ENCODE data around the gene HOXA4.
A peak's percentile ranks its signal among the peaks of the same experiment; 100 is the strongest.

The HOXA4 gene

GRCh38 chr7:27154901-27155815 is 24.6 kb upstream of the HOXA4 start:
- Histone ChIP-seq H3K9ac (ENCODE audit: low read length) (no peak overlapping the region), H3K27ac (ENCODE audit: low read length) (no peak overlapping the region), H3K79me2 (ENCODE audit: low read length) (no peaks in the 10 kb centered on the region), H2AFZ (ENCODE audit: low read length) (peak overlapping the region; percentile 34; the same call in 1 of the 2 replicates), H3K36me3 (replicated peaks; ENCODE audit: insufficient read depth, low read length) (no peaks in the 10 kb centered on the region), H3K9me2 (replicated peaks; ENCODE audit: insufficient read depth, low read length) (no peaks in the 10 kb centered on the region), H3K9me3 (replicated peaks; ENCODE audit: insufficient read depth, low read length) (no peaks in the 10 kb centered on the region), H3K4me3 (ENCODE audit: low read length) (peak overlapping the region; percentile 38; the same call in 1 of the 2 replicates), H3K27me3 (replicated peaks; ENCODE audit: insufficient read depth, low read length) (peaks cover 91% of the 10 kb centered on the region), H3K4me2 (ENCODE audit: low read depth, low read length) (peak overlapping the region; percentile 60), H4K20me1 (ENCODE audit: insufficient read depth, low read length) (no peaks in the 10 kb centered on the region), H3K4me1 (ENCODE audit: low read length) (peaks cover 9% of the 10 kb centered on the region; the same call in 1 of the 2 replicates), H3F3A (ENCODE audit: insufficient read depth, low read length) (no peaks in the 10 kb centered on the region)
- DNase-seq, result no peak
- no peak for TF ChIP-seq CTCF (IDR thresholded peaks at IDR 0.05; ENCODE audit: low read length)
- TF ChIP-seq EZH2 (optimal IDR thresholded peaks at IDR 0.05; ENCODE audit: low read depth, low read length), result peak; percentile 90

- no peaks in the 10 kb centered on the region for H3F3A ChIP-seq (ENCODE audit: insufficient read depth, low read length)
- no peak overlapping the region for H3K9ac ChIP-seq (ENCODE audit: low read length)
- H3K27ac ChIP-seq (ENCODE audit: low read length), result no peak overlapping the region
- no peak for TF ChIP-seq EZH2phosphoT487 (IDR thresholded peaks at IDR 0.05; ENCODE audit: low read length)
- no peak for TF ChIP-seq CTCF (IDR thresholded peaks at IDR 0.05; ENCODE audit: low read length)
- no peak for TF ChIP-seq EZH2 (optimal IDR thresholded peaks at IDR 0.05; ENCODE audit: low read depth, low read length)
- H3K4me3 ChIP-seq (ENCODE audit: low read length), result no peak overlapping the region
- H3K9me3 ChIP-seq (replicated peaks; ENCODE audit: insufficient read depth, low read length), result no peaks in the 10 kb centered on the region
- no peak for DNase-seq
- no peaks in the 10 kb centered on the region for H3K9me2 ChIP-seq (replicated peaks; ENCODE audit: insufficient read depth, low read length)
- H3K27me3 ChIP-seq (replicated peaks; ENCODE audit: insufficient read depth, low read length), result peaks cover 87% of the 10 kb centered on the region
- H3K79me2 ChIP-seq (ENCODE audit: low read length), result no peaks in the 10 kb centered on the region
- peak overlapping the region; percentile 60; the same call in 1 of the 2 replicates for H3K4me2 ChIP-seq (ENCODE audit: low read depth, low read length)
- no peak overlapping the region for H2AFZ ChIP-seq (ENCODE audit: low read length)
- H3K36me3 ChIP-seq (replicated peaks; ENCODE audit: insufficient read depth, low read length), result no peaks in the 10 kb centered on the region
- H4K20me1 ChIP-seq (ENCODE audit: insufficient read depth, low read length), result no peaks in the 10 kb centered on the region
- H3K4me1 ChIP-seq (ENCODE audit: low read length), result peaks cover 7% of the 10 kb centered on the region; the same call in 1 of the 2 replicates
Measured at GRCh38 chr7:27154369-27154768, 23.8 kb upstream of the HOXA4 start.

GRCh38 chr7:27153526-27153925 is 23.0 kb upstream of the HOXA4 start:
- no peaks in the 10 kb centered on the region for H3F3A ChIP-seq (ENCODE audit: insufficient read depth, low read length)
- H3K79me2 ChIP-seq (ENCODE audit: low read length), result no peaks in the 10 kb centered on the region
- H3K27me3 ChIP-seq (replicated peaks; ENCODE audit: insufficient read depth, low read length), result peaks cover 87% of the 10 kb centered on the region
- H3K9ac ChIP-seq (ENCODE audit: low read length), result no peak overlapping the region
- peaks cover 7% of the 10 kb centered on the region; the same call in 1 of the 2 replicates for H3K4me1 ChIP-seq (ENCODE audit: low read length)
- no peaks in the 10 kb centered on the region for H3K9me2 ChIP-seq (replicated peaks; ENCODE audit: insufficient read depth, low read length)
- H3K9me3 ChIP-seq (replicated peaks; ENCODE audit: insufficient read depth, low read length), result no peaks in the 10 kb centered on the region
- no peak for DNase-seq
- no peaks in the 10 kb centered on the region for H3K36me3 ChIP-seq (replicated peaks; ENCODE audit: insufficient read depth, low read length)
- H2AFZ ChIP-seq (ENCODE audit: low read length), result no peak overlapping the region
- no peak overlapping the region for H3K27ac ChIP-seq (ENCODE audit: low read length)
- TF ChIP-seq CTCF (IDR thresholded peaks at IDR 0.05; ENCODE audit: low read length) (no peak), EZH2 (optimal IDR thresholded peaks at IDR 0.05; ENCODE audit: low read depth, low read length) (no peak), EZH2phosphoT487 (IDR thresholded peaks at IDR 0.05; ENCODE audit: low read length) (no peak)
- H3K4me3 ChIP-seq (ENCODE audit: low read length), result no peak overlapping the region
- no peak overlapping the region for H3K4me2 ChIP-seq (ENCODE audit: low read depth, low read length)
- no peaks in the 10 kb centered on the region for H4K20me1 ChIP-seq (ENCODE audit: insufficient read depth, low read length)
